ENCODE data around the gene KIAA0930. TPM values are rescaled to one million over a fixed set of nuclear protein-coding genes. Genes with fewer than 3 reads are reported as not detected.

KIAA0930 gene
- polyA plus RNA-seq, 3 donors from 2014 or later: 2.2 to 6.2 (median 4.5) TPM

- Mint-ChIP-seq H3K9me3 (no peaks in the 10 kb centered on the region), H3K4me1 (peaks cover 53 to 70% of the 10 kb centered on the region in 2 donors), H3K27ac (peak overlapping the region in 5 of 6 donors; percentile 44 to 88 (median 69)), H3K27me3 (ENCODE audit: low read depth in 3 of 3) (peaks cover 5 to 8% (median 8%) of the 10 kb centered on the region in 3 donors), H3K36me3 (peaks cover 0 to 10% (median 0%) of the 10 kb centered on the region in 3 donors), H3K4me3 (peak overlapping the region; percentile 39 to 67 (median 50))
- DNase-seq: no peak
These were observed 2.4 kb downstream of the KIAA0930 start for GRCh38 chr22:45238076-45238956.

GRCh38 chr22:45237065-45237990 lies 3.4 kb downstream of the KIAA0930 start:
- peak overlapping the region in 5 of 6 donors; percentile 61 to 81 (median 69) for H3K27ac Mint-ChIP-seq

GRCh38 chr22:45235851-45236342 lies 4.8 kb downstream of the KIAA0930 start:
- no peaks in the 10 kb centered on the region for H3K9me3 Mint-ChIP-seq
- peaks cover under 1 to 6% (median 5%) of the 10 kb centered on the region in 3 donors for H3K27me3 Mint-ChIP-seq (ENCODE audit: low read depth in 3 of 3)
- H3K36me3 Mint-ChIP-seq: peaks cover 0 to 10% (median 0%) of the 10 kb centered on the region in 3 donors
- H3K27ac Mint-ChIP-seq: peak overlapping the region in 5 of 6 donors; percentile 30 to 90 (median 87)
- peaks cover 42 to 70% of the 10 kb centered on the region in 2 donors for H3K4me1 Mint-ChIP-seq
- no peak for DNase-seq
- H3K4me3 Mint-ChIP-seq: peak overlapping the region; percentile 60 to 75 (median 68)

More at GRCh38 chr22:45237065-45237990, 3.4 kb downstream of the KIAA0930 start:
- H3K27me3 Mint-ChIP-seq (ENCODE audit: low read depth in 3 of 3): peaks cover 5 to 8% (median 8%) of the 10 kb centered on the region in 3 donors
- H3K36me3 Mint-ChIP-seq: peaks cover 0 to 10% (median 0%) of the 10 kb centered on the region in 3 donors
- H3K9me3 Mint-ChIP-seq: no peaks in the 10 kb centered on the region
- peaks cover 53 to 70% of the 10 kb centered on the region in 2 donors for H3K4me1 Mint-ChIP-seq
- peak in 2 of 3 donors; percentile 25 to 35 for DNase-seq
- H3K4me3 Mint-ChIP-seq: peak overlapping the region in 4 of 5 donors; percentile 26 to 48 (median 41)

- Mint-ChIP-seq H3K4me3 (peak overlapping the region; percentile 60 to 75 (median 68)), H3K4me1 (peaks cover 43 to 68% of the 10 kb centered on the region in 2 donors), H3K27ac (peak overlapping the region; percentile 37 to 90 (median 68)), H3K36me3 (peaks cover 0 to 10% (median 1%) of the 10 kb centered on the region in 3 donors), H3K9me3 (no peaks in the 10 kb centered on the region), H3K27me3 (ENCODE audit: low read depth in 3 of 3) (peaks cover 0 to 4% (median 4%) of the 10 kb centered on the region in 3 donors)
- DNase-seq: peak; percentile 46 to 70 (median 69)
These were observed 5.5 kb downstream of the KIAA0930 start for GRCh38 chr22:45235101-45235777.

- DNase-seq: no peak
- Mint-ChIP-seq H3K4me3 (peak overlapping the region in 1 of 5 donors; percentile 21), H3K36me3 (peaks cover 0 to 10% (median 2%) of the 10 kb centered on the region in 3 donors), H3K27ac (peak overlapping the region in 1 of 6 donors; percentile 62), H3K9me3 (no peaks in the 10 kb centered on the region), H3K27me3 (ENCODE audit: low read depth in 3 of 3) (peaks cover 0 to 3% (median 2%) of the 10 kb centered on the region in 3 donors), H3K4me1 (peaks cover 34 to 54% of the 10 kb centered on the region in 2 donors)
These were observed 6.9 kb downstream of the KIAA0930 start for GRCh38 chr22:45233827-45234226.

- peaks cover 32 to 52% of the 10 kb centered on the region in 2 donors for H3K4me1 Mint-ChIP-seq
- peaks cover 0 to 3% (median 2%) of the 10 kb centered on the region in 3 donors for H3K27me3 Mint-ChIP-seq (ENCODE audit: low read depth in 3 of 3)
- peaks cover 0 to 7% (median 2%) of the 10 kb centered on the region in 3 donors for H3K36me3 Mint-ChIP-seq
- peak overlapping the region in 1 of 6 donors; percentile 23 for H3K27ac Mint-ChIP-seq
- H3K4me3 Mint-ChIP-seq: no peak overlapping the region
- no peak for DNase-seq
- no peaks in the 10 kb centered on the region for H3K9me3 Mint-ChIP-seq
These were observed 7.3 kb downstream of the KIAA0930 start for GRCh38 chr22:45233386-45233785.

- no peak for DNase-seq
- H3K36me3 Mint-ChIP-seq: peaks cover 0 to 2% (median 0%) of the 10 kb centered on the region in 3 donors
- H3K4me1 Mint-ChIP-seq: peaks cover 44 to 53% of the 10 kb centered on the region in 2 donors
- no peaks in the 10 kb centered on the region for H3K9me3 Mint-ChIP-seq
- H3K4me3 Mint-ChIP-seq: no peak overlapping the region
- no peak overlapping the region for H3K27ac Mint-ChIP-seq
- H3K27me3 Mint-ChIP-seq (ENCODE audit: low read depth in 3 of 3): peaks cover 0 to 2% (median 0%) of the 10 kb centered on the region in 3 donors
These were observed 9.4 kb downstream of the KIAA0930 start for GRCh38 chr22:45231293-45231692.

- peaks cover 0 to 2% (median 0%) of the 10 kb centered on the region in 3 donors for H3K36me3 Mint-ChIP-seq
- no peak overlapping the region for H3K27ac Mint-ChIP-seq
- H3K9me3 Mint-ChIP-seq: no peaks in the 10 kb centered on the region
- no peak overlapping the region for H3K4me3 Mint-ChIP-seq
- H3K4me1 Mint-ChIP-seq: peaks cover 37 to 49% of the 10 kb centered on the region in 2 donors
- DNase-seq: no peak
- H3K27me3 Mint-ChIP-seq (ENCODE audit: low read depth in 3 of 3): peaks cover 0 to 2% (median 0%) of the 10 kb centered on the region in 3 donors
These were observed 10.5 kb downstream of the KIAA0930 start for GRCh38 chr22:45230026-45230721.

GRCh38 chr22:45229181-45229580 lies 11.5 kb downstream of the KIAA0930 start:
- H3K4me3 Mint-ChIP-seq: no peak overlapping the region
- peak overlapping the region in 1 of 6 donors; percentile 58 for H3K27ac Mint-ChIP-seq
- peaks cover 33 to 43% of the 10 kb centered on the region in 2 donors for H3K4me1 Mint-ChIP-seq

GRCh38 chr22:45228401-45228754 lies 12.3 kb downstream of the KIAA0930 start:
- peaks cover 0 to 2% (median 0%) of the 10 kb centered on the region in 3 donors for H3K36me3 Mint-ChIP-seq

More at GRCh38 chr22:45229181-45229580, 11.5 kb downstream of the KIAA0930 start:
- no peaks in the 10 kb centered on the region for H3K9me3 Mint-ChIP-seq
- H3K27me3 Mint-ChIP-seq (ENCODE audit: low read depth in 3 of 3): peaks cover 0 to 2% (median 0%) of the 10 kb centered on the region in 3 donors
- DNase-seq: no peak
- peaks cover 0 to 2% (median 0%) of the 10 kb centered on the region in 3 donors for H3K36me3 Mint-ChIP-seq

GRCh38 chr22:45227645-45228400 lies 12.9 kb downstream of the KIAA0930 start:
- DNase-seq: no peak
- Mint-ChIP-seq H3K27ac (peak overlapping the region; percentile 21 to 77 (median 59)), H3K27me3 (ENCODE audit: low read depth in 3 of 3) (peaks cover 0 to 2% (median 0%) of the 10 kb centered on the region in 3 donors), H3K9me3 (no peaks in the 10 kb centered on the region), H3K36me3 (peaks cover 0 to 2% (median 0%) of the 10 kb centered on the region in 3 donors), H3K4me1 (peaks cover 33 to 55% of the 10 kb centered on the region in 2 donors), H3K4me3 (peak overlapping the region; percentile 6 to 52 (median 27))

More at GRCh38 chr22:45228401-45228754, 12.3 kb downstream of the KIAA0930 start:
- Mint-ChIP-seq H3K9me3 (no peaks in the 10 kb centered on the region), H3K27me3 (ENCODE audit: low read depth in 3 of 3) (peaks cover 0 to 2% (median 0%) of the 10 kb centered on the region in 3 donors), H3K4me1 (peaks cover 33 to 49% of the 10 kb centered on the region in 2 donors), H3K27ac (peak overlapping the region in 5 of 6 donors; percentile 21 to 77 (median 54)), H3K4me3 (peak overlapping the region in 3 of 5 donors; percentile 27 to 52 (median 48))
- no peak for DNase-seq
